Measurements from ENCODE around the gene NR1D1.
"Not testable (repeated sequence)": the region's sequence is repeated elsewhere in the genome, so short reads cannot be mapped to it uniquely, and the experiment has no call there.

Gene NR1D1

GRCh38 chr17:40100419-40100668 lies at the start of gene NR1D1:
TSS of gene NR1D1 (minus strand) at chr17:40100589. CDS start at chr17:40100094, 495 bp downstream.
- in situ Hi-C loops (cut with HindIII; ENCODE audit: low pct_ligation_motif_present, low pct_unique_long_range_greater_than_20kb, low sequenced_read_pairs): loop anchor here (10.0 kb wide), 1 partner anchor 74 kb away; the partner anchor contains the start of gene RAPGEFL1
- DNase-seq: no peak

- no peak for DNase-seq
- in situ Hi-C loops (cut with HindIII; ENCODE audit: low pct_ligation_motif_present, low pct_unique_long_range_greater_than_20kb, low sequenced_read_pairs): no loop called here
These were observed 48.1 kb upstream of the NR1D1 start for GRCh38 chr17:40148527-40148926.

GRCh38 chr17:40145476-40145875 lies 45.1 kb upstream of the NR1D1 start:
- no peak for DNase-seq
- in situ Hi-C loops (cut with HindIII; ENCODE audit: low pct_ligation_motif_present, low pct_unique_long_range_greater_than_20kb, low sequenced_read_pairs): no loop called here

DNA sequence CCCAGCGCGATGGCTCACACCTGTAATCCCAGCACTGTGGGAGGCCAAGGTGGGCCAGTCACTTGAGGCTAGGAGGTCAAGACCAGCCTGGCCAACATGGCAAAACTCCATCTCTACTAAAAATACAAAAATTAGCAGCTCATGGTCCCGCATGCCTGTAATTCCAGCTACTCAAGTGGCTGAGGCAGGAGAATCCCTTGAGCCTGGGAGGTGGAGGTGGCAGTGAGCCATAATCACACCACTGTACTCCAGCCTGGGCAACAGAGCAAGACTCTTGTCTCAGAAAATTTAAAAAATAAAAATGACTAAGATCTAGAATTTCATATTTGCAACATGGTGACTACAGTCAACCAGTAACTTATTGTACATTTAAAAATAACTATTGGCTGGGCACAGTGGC lies 42.8 kb upstream of the NR1D1 start:
- DNase-seq; in situ Hi-C loops (cut with HindIII; ENCODE audit: low pct_ligation_motif_present, low pct_unique_long_range_greater_than_20kb, low sequenced_read_pairs): not testable (repeated sequence)

DNA sequence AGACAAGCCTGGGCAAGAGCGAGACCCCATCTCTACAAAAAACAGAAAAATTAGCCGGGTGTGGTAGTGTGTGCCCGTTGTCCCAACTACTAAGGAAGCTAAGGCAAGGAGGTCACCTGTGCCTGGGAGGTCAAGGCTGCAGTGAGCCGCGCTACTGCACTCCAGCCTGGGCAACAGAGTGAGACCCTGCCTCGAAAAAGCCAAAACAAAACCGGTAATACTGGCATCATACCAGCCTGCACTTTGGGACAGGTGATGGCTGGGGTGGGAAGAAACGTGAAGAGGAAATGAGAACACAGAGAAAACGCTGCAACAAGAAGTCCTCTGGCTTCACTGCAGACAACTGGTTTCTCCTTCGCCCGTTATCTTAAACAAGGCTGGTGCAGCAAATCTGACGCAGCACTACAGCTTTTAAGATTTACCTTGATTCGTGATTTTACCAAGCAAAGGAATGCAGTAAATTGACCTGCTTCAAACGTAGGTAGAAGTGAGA lies 39.2 kb upstream of the NR1D1 start:
- no peak for DNase-seq
- in situ Hi-C loops (cut with HindIII; ENCODE audit: low pct_ligation_motif_present, low pct_unique_long_range_greater_than_20kb, low sequenced_read_pairs): no loop called here

DNA sequence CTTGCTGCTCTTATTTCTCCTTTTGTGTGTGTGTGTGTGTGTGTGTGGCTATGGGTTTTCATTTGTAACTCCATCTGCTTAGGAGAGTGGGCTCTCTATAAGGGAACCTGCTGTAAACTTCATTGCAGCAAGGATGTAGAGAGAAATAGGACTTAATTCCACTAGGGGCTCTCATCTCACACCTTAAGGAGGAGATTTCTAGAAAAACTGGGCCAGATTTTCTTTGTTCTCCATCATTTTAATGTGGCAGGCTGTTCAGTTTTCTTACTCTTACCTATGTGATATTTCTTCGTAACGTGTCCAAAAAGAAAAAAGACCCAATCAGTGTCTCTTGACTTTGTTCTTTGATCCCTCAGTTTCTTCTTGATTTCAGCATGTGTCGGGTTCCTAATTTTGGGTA lies 35.4 kb upstream of the NR1D1 start:
- DNase-seq: no peak
- in situ Hi-C loops (cut with HindIII; ENCODE audit: low pct_ligation_motif_present, low pct_unique_long_range_greater_than_20kb, low sequenced_read_pairs): no loop called here

DNA sequence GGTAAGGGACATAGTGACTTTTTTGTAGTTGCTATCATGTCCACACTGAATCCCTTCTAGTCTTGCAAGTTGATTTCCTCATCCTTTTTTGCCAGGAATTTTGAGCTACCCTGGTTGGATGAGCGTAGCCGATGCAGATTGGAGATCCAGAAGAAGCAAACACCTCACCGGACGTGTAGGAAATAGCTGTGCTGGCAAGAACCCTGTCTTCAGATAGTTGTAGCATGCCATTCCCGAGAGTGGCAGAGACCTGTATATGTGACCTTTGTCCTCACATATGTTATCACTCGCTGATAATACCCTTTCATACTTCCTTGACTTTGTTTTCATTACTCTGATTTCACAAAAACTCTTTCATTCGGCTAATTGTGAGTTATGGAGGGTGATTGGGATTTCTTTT lies 33.8 kb upstream of the NR1D1 start:
- DNase-seq: no peak
- in situ Hi-C loops (cut with HindIII; ENCODE audit: low pct_ligation_motif_present, low pct_unique_long_range_greater_than_20kb, low sequenced_read_pairs): no loop called here

- in situ Hi-C loops (cut with HindIII; ENCODE audit: low pct_ligation_motif_present, low pct_unique_long_range_greater_than_20kb, low sequenced_read_pairs): no loop called here
- no peak for DNase-seq
These were observed 30.1 kb upstream of the NR1D1 start for GRCh38 chr17:40130352-40131042.

DNA sequence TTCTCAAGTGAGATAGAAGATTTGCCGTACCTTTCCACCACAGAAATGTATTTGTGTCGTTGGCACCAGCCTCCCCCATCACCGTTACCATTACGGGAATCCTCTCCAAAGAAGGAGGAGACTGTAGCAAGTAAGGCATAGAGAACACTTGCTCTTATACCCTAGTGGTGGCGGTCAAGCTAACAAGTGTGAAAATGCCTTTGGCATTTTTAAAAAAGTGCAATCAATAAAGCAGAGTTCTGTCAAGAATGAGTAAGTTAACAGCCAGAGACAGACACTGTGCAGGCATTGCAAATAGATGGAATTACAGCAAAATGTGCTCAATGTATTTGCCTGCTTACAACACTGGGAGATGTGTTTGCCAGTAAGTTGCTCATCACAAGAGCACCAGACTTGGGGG lies 29.1 kb upstream of the NR1D1 start:
- no peak for DNase-seq
- in situ Hi-C loops (cut with HindIII; ENCODE audit: low pct_ligation_motif_present, low pct_unique_long_range_greater_than_20kb, low sequenced_read_pairs): no loop called here

DNA sequence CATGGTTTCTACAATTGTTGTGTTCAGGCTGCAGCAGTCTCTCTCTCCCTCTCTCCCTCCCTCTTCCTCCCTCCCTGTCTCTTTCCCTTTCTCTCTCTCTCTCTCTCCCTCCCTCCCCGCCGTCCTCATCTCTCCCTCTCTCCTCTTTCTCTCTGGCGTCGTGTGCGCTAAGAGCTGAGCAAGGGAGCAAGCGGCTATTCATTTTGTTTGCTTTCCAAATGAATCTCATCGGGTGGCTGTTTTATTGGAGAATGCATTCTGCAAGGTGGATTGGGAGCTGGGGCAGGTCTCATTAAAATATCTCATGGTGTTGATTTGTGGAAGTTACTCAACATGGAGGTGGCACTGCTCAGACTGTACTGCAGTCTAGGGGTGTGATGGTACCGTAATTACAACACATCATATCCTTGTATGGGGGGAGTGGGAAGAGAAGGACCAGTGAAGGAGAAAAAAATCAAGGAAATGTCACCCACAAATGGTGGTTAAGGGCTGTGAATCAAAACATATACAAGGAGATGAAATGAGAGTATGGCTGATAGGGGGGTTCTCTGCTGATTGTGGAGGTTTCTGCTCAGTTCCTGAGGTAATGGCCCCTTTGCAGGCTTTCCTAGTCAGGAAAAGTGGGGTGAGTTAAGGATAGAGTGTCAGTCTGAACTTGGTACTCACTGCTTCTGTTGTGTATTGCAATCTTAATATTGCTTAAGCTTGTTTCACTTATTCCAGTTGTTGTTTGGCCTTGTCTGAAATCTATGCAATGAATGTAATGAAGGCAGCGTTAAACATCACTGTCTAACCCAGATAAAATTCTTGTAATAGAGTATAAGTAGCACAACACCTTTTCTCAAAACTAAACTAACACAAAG lies 24.1 kb upstream of the NR1D1 start:
- DNase-seq: peak; percentile 32
- in situ Hi-C loops (cut with HindIII; ENCODE audit: low pct_ligation_motif_present, low pct_unique_long_range_greater_than_20kb, low sequenced_read_pairs): no loop called here

DNA sequence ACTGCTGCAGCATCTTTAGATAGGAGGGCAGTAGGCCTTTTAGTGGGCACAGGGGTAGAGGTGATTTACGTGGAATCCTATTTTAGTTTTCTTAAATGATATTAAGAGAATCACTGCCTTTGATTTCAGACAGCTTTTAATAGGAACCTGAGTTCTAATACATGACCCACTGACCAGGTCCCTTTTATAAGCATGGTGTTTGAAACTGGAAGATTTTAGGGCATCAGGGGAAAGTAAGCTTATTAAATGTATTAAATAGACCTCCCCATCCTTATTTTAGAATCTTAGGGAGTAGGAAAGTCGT lies 23.4 kb upstream of the NR1D1 start:
- in situ Hi-C loops (cut with HindIII; ENCODE audit: low pct_ligation_motif_present, low pct_unique_long_range_greater_than_20kb, low sequenced_read_pairs): no loop called here
- no peak for DNase-seq

- peak; percentile 49 for DNase-seq
- in situ Hi-C loops (cut with HindIII; ENCODE audit: low pct_ligation_motif_present, low pct_unique_long_range_greater_than_20kb, low sequenced_read_pairs): no loop called here
These were observed 22.8 kb upstream of the NR1D1 start for GRCh38 chr17:40122999-40123810.

- DNase-seq: peak; percentile 65
- in situ Hi-C loops (cut with HindIII; ENCODE audit: low pct_ligation_motif_present, low pct_unique_long_range_greater_than_20kb, low sequenced_read_pairs): no loop called here
These were observed 22.0 kb upstream of the NR1D1 start for GRCh38 chr17:40122136-40122998.

DNA sequence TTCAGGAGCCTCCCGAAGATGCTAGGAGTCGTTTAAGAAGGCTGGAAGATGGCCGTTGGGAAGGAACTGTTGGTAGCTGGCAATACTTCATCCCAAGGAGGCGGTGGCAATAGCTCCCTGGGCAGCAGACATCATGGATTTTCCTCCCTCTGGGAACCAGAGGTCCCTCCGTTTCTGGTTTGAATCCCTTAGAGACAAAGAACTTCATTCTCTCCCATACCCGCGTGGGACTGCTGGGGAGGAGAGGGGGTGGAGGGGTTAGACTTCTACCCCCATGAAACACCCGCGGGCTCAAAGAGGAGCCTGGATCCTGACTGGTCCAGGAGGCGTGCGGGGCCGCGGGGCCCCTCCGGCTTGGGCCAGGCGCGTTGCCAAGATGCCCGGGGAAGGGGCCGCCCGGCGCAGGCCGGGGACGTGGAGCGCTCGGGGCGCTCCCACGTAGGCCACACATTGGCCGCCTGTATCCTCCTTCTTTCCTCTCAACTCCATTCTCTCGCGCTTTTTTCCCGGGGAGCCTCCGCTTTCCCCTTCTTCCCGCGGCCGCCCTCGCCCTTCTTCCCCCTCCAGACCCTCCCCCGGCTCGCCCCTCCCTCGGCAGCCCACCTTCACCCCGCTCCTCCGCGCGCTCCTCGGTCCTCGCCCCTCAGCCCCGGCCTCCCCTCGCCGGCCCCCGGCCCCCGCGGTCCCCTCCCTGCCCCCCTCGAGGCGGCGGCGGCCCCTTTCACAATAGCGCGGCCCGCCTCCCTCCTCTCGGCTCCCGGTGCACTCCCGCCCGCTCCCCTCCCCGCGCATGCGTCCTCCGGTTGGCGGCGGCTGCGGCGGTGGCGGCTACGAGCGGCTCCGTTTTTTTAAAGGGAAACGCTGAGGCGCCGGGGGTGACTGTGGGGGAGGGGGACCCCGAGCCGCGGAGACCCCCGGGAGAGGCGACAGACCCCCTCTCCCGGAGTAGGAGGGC lies 21.1 kb upstream of the NR1D1 start, which contains the start of gene MSL1:
TSS of gene MSL1 (plus strand) at position 791 of the 955 bp plus-strand sequence. CDS start 642 bp downstream, outside the sequence.
- in situ Hi-C loops (cut with HindIII; ENCODE audit: low pct_ligation_motif_present, low pct_unique_long_range_greater_than_20kb, low sequenced_read_pairs): no loop called here
- peak; percentile 84 for DNase-seq

GRCh38 chr17:40115101-40115436 lies 14.7 kb upstream of the NR1D1 start:
- no peak for DNase-seq
- in situ Hi-C loops (cut with HindIII; ENCODE audit: low pct_ligation_motif_present, low pct_unique_long_range_greater_than_20kb, low sequenced_read_pairs): no loop called here

GRCh38 chr17:40113907-40114245 lies 13.5 kb upstream of the NR1D1 start:
- peak; percentile 46 for DNase-seq
- in situ Hi-C loops (cut with HindIII; ENCODE audit: low pct_ligation_motif_present, low pct_unique_long_range_greater_than_20kb, low sequenced_read_pairs): no loop called here

- DNase-seq: peak; percentile 97
- in situ Hi-C loops (cut with HindIII; ENCODE audit: low pct_ligation_motif_present, low pct_unique_long_range_greater_than_20kb, low sequenced_read_pairs): no loop called here
These were observed 12.9 kb upstream of the NR1D1 start for GRCh38 chr17:40113110-40113906.
